DND-41 (cell line): ENCODE measurements around the gene SNRPE.

Source experiments
- CTCF ChIP-seq: IDR thresholded peaks from 2 replicates; pipeline ENCODE4 v1.5.1; 2012; ENCODE audit warnings: borderline replicate concordance, low read length, moderate library complexity, mild to moderate bottlenecking; ENCODE audit not compliant: poor library complexity, severe bottlenecking; ENCODE audit errors: extremely low read depth
- EZH2 ChIP-seq: IDR thresholded peaks from 3 replicates; pipeline ENCODE4 v1.6.1; 2012; ENCODE audit warnings: borderline replicate concordance, low read depth, mild to moderate bottlenecking, moderate library complexity, low read length, inconsistent platforms; ENCODE audit not compliant: severe bottlenecking

GRCh38 chr1:203914292-203914691, 52.9 kb downstream of the SNRPE start:
- no peak for TF ChIP-seq CTCF
- no peak for TF ChIP-seq EZH2
